ENCODE results near the gene ERCC6. TPM values are rescaled to one million over a fixed set of nuclear protein-coding genes. Genes with fewer than 3 reads are reported as not detected.

ERCC6 gene
- total and polyA plus RNA-seq, 10 of the 15 experiments (the other 5 are each of a cell fraction or from before 2014, with no cell fraction given) = 4.3 to 15.6 (median 7.8) TPM

- Histone ChIP-seq H3K27me3 (replicated peaks in 1 of 2; ENCODE audit: control insufficient read depth in 2 of 2, insufficient read depth in 2 of 2, low read length in 1 of 2) (no peaks in the 10 kb centered on the region), H3K4me1 (ENCODE audit: control insufficient read depth, insufficient read depth, low read length) (peaks cover 25% of the 10 kb centered on the region), H3K27ac (ENCODE audit: control insufficient read depth, insufficient read depth) (no peak overlapping the region; the same call in 1 of the 2 replicates), H2AFZ (ENCODE audit: control insufficient read depth, low read depth, low read length) (no peak overlapping the region), H3K4me2 (ENCODE audit: control insufficient read depth, insufficient read depth) (no peak overlapping the region; the same call in 1 of the 2 replicates), H3K79me2 (ENCODE audit: control insufficient read depth, insufficient read depth, low read length) (peaks cover 13% of the 10 kb centered on the region), H3K36me3 (ENCODE audit: control insufficient read depth in 2 of 2, insufficient read depth in 2 of 2, low read length in 1 of 2) (no peaks in the 10 kb centered on the region), H3K9ac (ENCODE audit: control insufficient read depth, insufficient read depth, low read length) (no peak overlapping the region; the same call in 1 of the 2 replicates), H3K4me3 (no peak overlapping the region; the same call in 1 of the 2 replicates), H3K9me3 (replicated peaks; ENCODE audit: control insufficient read depth, insufficient read depth, low read length) (no peaks in the 10 kb centered on the region; the same call in 2 of the 3 replicates), H4K20me1 (ENCODE audit: control insufficient read depth, insufficient read depth) (no peaks in the 10 kb centered on the region)
- ChIA-PET RAD21 (ENCODE audit: unreplicated experiment) (no interaction called here), SMC1A (ENCODE audit: uncharacterized antibody, unreplicated experiment) (interaction anchor here (1.2 kb wide), 1 partner anchor 305 kb away, joined by 4 read pairs; no protein-coding TSS in a partner anchor), POLR2A (interaction anchor here (2.7 kb wide), 1 partner anchor 8 kb away, joined by 12 read pairs; no protein-coding TSS in a partner anchor), CTCF (interaction anchor here (0.6 to 1.7 kb wide), 6 partner anchors 12 to 884 kb away, joined by 3 to 7 read pairs (median 4); no protein-coding TSS in a partner anchor)
- WGBS (ENCODE audit: insufficient coverage, insufficient replicate concordance, low lambda C conversion rate, missing lambda C conversion rate) = 61% methylated on average over 20 of the region's 20 CpGs
- in situ Hi-C loops (cut with MboI) = no loop called here
- no peak for DNase-seq (ENCODE audit: low read depth, low spot score)
- no peak for FAIRE-seq
- no peak for ATAC-seq
- TF ChIP-seq RB1 (IDR thresholded peaks at IDR 0.05; ENCODE audit: borderline replicate concordance) = no peak
- TF ChIP-seq POU2F2 (IDR thresholded peaks at IDR 0.05; ENCODE audit: borderline replicate concordance, low read depth, low read length) = no peak
- intact Hi-C loops (cut with micrococcal nuclease; ENCODE audit: unreplicated experiment) = no loop called here
- no TSS peak for BruUV-seq (replicated peaks)
Measured at GRCh38 chr10:49540056-49540797, 1.3 kb upstream of the ERCC6 start.

- Histone ChIP-seq H3K9ac (ENCODE audit: control insufficient read depth, insufficient read depth, low read length) (peak overlapping the region; percentile 62), H3K4me3 (peak overlapping the region; percentile 64; the same call in 1 of the 2 replicates), H3K27me3 (replicated peaks in 1 of 2; ENCODE audit: control insufficient read depth in 2 of 2, insufficient read depth in 2 of 2, low read length in 1 of 2) (no peaks in the 10 kb centered on the region), H4K20me1 (ENCODE audit: control insufficient read depth, insufficient read depth) (no peaks in the 10 kb centered on the region), H2AFZ (ENCODE audit: control insufficient read depth, low read depth, low read length) (peak overlapping the region; percentile 99), H3K4me1 (ENCODE audit: control insufficient read depth, insufficient read depth, low read length) (peaks cover 31% of the 10 kb centered on the region), H3K9me3 (replicated peaks; ENCODE audit: control insufficient read depth, insufficient read depth, low read length) (no peaks in the 10 kb centered on the region; the same call in 2 of the 3 replicates), H3K27ac (ENCODE audit: control insufficient read depth, insufficient read depth) (peak overlapping the region; percentile 82), H3K79me2 (ENCODE audit: control insufficient read depth, insufficient read depth, low read length) (peaks cover 15% of the 10 kb centered on the region), H3K36me3 (ENCODE audit: control insufficient read depth in 2 of 2, insufficient read depth in 2 of 2, low read length in 1 of 2) (no peaks in the 10 kb centered on the region), H3K4me2 (ENCODE audit: control insufficient read depth, insufficient read depth) (peak overlapping the region; percentile 96)
- DNase-seq (ENCODE audit: low read depth, low spot score) (no peak), FAIRE-seq (no peak), ATAC-seq (peak; percentile 16)
- POLR2A ChIA-PET = interaction anchor here (0.5 to 2.7 kb wide), 4 partner anchors 9 to 1098 kb away, joined by 3 to 12 read pairs (median 4); no protein-coding TSS in a partner anchor
- SMC1A ChIA-PET (ENCODE audit: uncharacterized antibody, unreplicated experiment) = interaction anchor here (1.2 to 1.9 kb wide), 3 partner anchors 12 to 304 kb away, joined by 3 to 4 read pairs (median 4); no protein-coding TSS in a partner anchor
- WGBS (ENCODE audit: insufficient coverage, insufficient replicate concordance, low lambda C conversion rate, missing lambda C conversion rate) = under 1% methylated on average over 26 of the region's 26 CpGs
- in situ Hi-C loops (cut with MboI) (loop anchor here (10.0 kb wide), 1 partner anchor 875 kb away; no protein-coding TSS in a partner anchor), intact Hi-C loops (cut with micrococcal nuclease; ENCODE audit: unreplicated experiment) (no loop called here)
- TSS peak; percentile 88 for BruUV-seq (replicated peaks)
- CTCF ChIA-PET = interaction anchor here (0.6 to 1.7 kb wide), 9 partner anchors 12 to 883 kb away, joined by 3 to 7 read pairs (median 3); no protein-coding TSS in a partner anchor
- RAD21 ChIA-PET (ENCODE audit: unreplicated experiment) = interaction anchor here (0.7 to 1.5 kb wide), 7 partner anchors 9 to 883 kb away, joined by 3 to 5 read pairs (median 3); no protein-coding TSS in a partner anchor
- TF ChIP-seq POLR2AphosphoS5 (IDR thresholded peaks at IDR 0.05; ENCODE audit: low read length) (peak; percentile 10; the same call in 1 of the 2 replicates), STAT1 (conservative IDR thresholded peaks at IDR 0.05) (no peak), PKNOX1 (IDR thresholded peaks at IDR 0.05) (no peak), MLLT1 (IDR thresholded peaks at IDR 0.05) (peak; percentile 47), FOXK2 (IDR thresholded peaks at IDR 0.05) (peak; percentile 24; the same call in 1 of the 2 replicates), CREB1 (IDR thresholded peaks at IDR 0.05; ENCODE audit: low read depth) (0 out of 2 replicates have a peak, but pooled peaks have one; percentile 18), EZH2 (IDR thresholded peaks at IDR 0.05; ENCODE audit: borderline replicate concordance, control insufficient read depth, low read depth, low read length) (no peak)
Measured at GRCh38 chr10:49539320-49539885, 482 bp upstream of the ERCC6 start.

Data from GM12878 (cell line).